HG02763 (cell line): ENCODE results near the gene SIGLEC11.
"Not testable (repeated sequence)": the region's sequence is repeated elsewhere in the genome, so short reads cannot be mapped to it uniquely, and the experiment has no call there.

ENCODE experiments used
- ATAC-seq: cut with Tn5 transposase; IDR thresholded peaks from one replicate; pipeline ENCODE4 v1.9.1; 2021; ENCODE audit warnings: mild to moderate bottlenecking, moderate library complexity; ENCODE audit not compliant: unreplicated experiment

The SIGLEC11 gene

DNA sequence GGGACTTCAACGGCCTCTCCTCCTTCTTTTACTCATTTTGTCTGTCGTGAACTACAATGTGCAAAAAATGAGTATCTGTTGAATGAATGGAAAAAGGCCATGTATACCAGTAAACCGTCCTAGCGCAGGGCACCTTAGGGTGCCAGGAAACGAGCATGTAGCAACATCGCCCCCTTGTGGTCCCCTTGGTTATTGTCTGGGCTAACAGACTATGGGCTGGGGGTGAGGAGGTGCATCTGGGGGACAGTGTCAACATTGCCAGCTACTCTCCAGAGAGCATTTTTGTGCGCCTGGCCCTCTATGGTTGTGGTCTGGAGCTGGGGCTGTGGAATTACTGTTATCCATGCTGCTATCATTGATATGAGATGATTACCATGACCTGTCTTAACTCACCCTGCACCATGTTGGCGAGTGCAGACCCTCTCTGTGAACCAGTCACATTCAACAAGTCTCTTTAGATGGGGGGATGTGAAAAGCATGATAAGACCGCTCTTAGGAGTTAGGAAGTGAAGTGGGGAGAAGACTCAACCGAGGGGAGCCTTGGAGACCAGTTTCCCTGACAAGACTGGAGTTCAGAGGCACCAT lies 22.8 kb upstream of the SIGLEC11 start:
- ATAC-seq, result no peak

DNA sequence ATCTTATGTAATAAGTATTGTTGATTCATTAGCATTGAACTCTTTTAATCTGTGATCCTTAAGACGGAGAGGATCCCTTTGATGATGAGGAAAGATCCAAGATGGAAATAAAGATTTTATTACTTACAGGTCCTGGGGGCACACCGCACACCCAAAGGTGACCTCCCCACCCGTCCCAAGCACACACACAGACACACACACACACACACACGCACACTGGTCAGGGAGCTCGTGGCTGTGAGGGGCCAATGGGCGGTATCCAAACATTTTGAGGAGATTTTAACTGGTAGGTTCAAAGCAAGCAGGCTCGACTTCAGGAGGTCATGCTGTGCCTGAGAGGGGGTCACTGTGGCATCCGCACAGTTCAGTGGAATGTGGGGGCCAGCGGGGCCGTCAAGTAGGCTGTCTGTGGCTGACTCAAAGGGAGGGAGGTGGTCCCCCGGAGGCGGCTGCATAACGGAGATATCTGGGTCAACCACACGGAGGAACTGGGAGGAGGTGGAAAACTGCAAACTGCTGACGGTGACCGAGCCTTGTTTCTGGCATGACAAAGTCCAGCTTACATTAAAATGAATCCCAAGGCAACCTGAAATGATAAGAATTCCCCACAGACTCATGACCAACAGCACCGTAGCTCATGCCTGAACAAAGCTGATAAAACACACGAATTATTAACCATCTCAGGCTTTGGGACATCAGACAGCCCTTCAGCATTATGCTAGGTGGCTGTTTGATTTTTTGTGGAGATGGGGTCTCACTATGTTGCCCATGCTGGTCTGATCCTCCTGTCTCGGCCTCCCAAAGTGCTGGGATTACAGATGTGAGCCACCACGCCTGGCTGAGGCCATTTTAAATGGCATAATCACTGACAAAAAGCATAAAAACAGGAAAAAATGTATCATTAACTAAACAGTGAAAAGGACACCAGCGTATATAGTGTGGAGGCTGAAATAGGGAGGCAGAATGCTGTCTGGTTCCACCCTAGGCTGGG lies 20.9 kb upstream of the SIGLEC11 start:
- ATAC-seq, result no peak

DNA sequence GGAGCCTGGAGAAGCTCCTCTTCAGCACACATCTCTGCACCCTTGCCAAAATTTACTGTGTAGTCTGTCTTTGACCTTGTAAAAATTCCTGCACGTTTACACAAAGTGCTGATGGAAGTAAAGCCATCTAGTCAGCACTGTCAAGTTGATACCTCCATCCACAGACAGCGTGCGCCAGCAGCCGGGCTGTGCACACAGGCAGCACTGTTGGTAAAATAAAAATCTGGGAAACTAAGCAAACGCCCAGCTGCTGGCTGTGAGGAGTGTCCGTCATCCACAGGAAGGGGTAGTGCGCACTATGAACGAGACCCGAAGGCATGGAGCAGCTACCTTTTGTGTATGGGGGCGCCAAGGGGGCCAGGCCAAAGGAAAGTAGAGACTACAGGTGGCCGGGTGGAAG lies 17.4 kb upstream of the SIGLEC11 start:
- ATAC-seq, result no peak

DNA sequence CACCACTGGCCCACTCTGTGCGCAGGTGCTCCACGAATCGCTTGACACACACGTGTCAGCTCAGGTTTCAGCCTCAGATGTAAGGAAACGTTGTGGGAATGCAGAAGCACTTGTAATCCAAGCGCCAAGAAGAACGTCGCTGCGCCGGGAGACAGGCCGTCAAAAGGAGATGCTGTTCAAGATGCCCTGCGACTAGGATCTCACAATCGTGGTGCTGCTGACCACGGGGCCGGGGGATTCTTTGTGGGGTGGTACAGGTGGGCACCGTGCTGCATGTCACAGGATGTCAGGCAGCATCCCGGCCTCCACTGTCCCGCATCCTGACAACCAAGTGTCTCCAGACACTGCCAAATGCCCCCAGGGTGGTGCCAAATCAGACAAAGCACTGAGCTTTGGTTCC lies 16.9 kb upstream of the SIGLEC11 start:
- ATAC-seq, result no peak

DNA sequence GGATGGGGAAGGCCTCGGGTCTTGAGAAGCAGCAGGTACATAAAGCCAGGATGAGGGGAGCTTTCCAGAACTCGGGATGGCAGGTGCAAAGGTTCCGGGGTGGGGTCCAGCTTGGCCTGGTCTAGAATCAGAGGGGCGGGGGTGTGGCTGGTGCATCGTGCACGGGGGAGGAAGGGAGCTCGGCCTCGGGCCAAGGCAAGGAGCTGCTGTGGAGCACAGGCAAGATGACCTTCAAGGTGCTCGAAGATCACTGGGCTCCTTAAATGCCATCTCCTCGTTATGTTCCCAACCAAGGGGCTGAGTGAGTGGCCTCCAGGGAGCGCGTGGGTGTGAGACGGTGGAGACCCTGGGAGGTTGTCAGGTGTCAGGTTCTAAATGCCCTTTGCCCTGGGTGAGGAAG lies 16.1 kb upstream of the SIGLEC11 start:
- ATAC-seq, result no peak

DNA sequence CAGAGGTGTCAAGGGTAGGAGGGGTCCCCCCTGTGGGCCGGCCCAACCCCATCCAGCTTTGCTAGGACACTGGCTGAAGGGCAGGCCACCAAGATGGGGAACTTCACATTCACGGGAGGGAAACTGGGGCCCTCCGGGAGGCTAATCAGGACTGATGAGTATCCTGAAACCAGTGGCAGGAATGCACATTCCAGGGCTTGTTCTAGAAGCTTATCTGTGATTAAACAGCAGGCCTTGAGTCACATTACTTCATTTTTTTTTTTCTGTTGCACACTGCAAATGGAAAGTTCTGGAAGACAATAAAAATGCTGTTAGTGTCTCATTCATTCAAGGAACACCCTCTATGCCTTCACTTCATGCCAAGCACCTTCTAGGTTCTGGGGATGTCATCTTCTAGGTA lies 15.5 kb upstream of the SIGLEC11 start:
- ATAC-seq, result no peak

DNA sequence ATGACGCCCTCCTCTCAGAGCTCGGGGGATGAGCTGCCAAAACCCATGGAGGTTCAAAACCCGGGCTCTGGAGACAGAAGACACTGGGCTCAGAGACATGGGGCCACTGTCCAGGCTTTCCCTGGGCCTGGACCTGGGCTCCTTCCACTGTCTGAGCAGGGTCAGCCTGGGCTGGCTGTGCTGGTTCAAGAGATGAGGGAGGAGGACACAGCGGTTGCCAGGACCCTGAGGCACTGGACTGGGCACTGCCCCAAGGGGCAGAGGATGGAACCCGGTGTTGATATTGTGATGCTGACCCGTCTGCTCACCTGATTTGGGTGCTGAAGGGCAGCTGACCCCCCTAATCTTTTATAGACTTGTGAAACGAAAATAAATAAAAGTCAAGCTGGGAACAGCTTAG lies 14.1 kb upstream of the SIGLEC11 start:
- no peak for ATAC-seq

DNA sequence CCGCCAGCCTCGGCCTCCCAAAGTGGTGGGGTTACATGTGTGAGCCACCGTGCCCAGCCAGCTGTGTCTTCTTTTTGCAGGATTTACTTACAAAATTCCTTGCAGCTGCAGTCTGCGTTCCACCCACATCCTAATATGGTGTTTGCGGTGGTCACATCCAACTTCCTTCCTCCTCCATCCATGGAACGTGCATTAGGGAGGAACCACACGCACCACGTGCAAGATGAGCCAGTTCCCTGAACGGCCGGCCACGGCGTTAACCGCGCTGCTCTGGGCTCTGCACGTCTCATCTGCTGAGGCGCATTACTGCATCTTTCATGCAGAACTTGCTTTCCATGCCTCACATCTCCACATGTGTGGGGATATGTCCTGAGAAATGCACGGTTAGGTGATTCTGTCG lies 13.0 kb upstream of the SIGLEC11 start:
- no peak for ATAC-seq

DNA sequence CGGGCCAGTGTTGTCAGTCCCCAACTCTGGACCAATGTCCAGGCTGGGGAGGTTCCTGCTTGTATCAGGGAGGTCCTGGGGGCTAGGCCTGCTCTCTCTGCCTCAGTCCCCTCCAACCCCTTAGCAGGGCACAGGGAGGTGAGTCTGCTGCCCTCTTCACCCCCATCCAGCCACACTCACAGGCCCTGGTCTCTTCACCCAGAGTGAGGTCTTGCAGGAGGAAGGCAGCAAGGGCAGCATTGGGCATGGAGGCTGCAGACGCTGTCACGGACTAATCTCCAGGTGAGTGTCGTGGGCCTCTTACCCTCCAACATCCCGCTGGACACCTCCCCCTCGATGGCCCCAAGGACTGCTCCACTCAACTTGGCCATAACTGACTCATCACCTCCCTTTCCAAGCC lies 11.9 kb upstream of the SIGLEC11 start:
- ATAC-seq, result no peak

DNA sequence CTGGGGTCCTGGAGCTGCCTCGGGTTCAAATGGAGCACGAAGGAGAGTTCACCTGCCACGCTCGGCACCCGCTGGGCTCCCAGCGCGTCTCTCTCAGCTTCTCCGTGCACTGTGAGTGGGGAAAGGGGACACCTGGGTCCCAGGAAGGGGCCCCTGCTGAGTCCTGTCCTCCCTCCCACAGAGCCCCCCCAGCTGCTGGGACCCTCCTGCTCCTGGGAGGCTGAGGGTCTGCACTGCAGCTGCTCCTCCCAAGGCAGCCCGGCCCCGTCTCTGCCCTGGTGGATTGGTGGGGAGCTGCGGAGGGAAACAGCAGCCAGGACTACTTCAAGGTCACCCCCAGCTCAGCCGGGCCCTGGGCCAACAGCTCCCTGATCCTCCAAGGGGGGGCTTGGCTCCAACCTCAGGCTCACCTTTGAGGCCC lies 11.0 kb upstream of the SIGLEC11 start:
- no peak for ATAC-seq

DNA sequence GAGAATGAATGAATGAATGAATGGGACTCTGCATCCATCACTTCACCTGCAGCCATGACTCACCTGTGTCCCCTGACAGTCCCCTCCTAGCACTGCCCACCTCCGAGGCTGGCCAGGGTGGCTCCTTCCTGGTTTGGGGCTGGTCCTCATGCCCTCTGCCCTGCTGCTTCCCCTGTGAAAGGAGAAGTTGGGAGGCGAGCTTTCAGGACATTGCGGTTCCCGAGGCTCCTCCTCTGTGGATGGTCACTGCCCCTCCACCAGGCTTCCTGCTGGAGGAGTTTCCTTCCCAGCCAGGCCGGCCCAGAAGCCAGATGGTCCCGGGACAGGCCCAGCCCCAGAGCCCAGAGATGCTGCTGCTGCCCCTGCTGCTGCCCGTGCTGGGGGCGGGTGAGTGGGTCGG lies 8.4 kb upstream of the SIGLEC11 start:
- ATAC-seq, result not testable (repeated sequence)

DNA sequence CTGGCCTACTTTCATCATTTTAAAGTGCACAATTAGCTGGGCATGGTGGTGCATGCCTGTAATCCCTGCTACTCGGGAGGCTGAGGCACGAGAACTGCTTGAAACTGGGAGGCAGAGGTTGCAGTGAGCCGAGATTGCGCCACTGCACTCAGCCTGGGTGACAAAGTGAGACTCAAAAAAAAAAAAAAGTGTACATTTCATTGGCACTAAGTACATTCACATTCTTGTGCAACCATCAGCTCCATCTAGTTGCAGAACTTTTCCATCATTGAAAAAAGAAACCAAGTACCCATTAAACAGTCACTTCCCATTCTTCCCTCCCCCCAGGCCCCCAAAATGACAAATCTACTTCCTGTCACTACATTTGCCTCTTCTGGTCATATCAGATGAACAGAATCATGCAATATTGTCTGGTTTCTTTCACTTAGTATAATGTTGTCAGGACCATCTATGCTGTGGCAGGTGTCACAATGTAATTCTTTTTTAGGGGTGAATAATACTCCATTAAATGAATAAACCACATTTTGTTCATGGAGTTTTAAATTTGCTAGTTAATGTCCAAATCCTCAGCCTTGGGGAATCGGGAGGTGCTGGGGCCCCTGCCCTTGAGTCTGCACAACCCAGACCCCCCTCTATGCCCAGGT lies 7.4 kb upstream of the SIGLEC11 start:
- ATAC-seq, result no peak

DNA sequence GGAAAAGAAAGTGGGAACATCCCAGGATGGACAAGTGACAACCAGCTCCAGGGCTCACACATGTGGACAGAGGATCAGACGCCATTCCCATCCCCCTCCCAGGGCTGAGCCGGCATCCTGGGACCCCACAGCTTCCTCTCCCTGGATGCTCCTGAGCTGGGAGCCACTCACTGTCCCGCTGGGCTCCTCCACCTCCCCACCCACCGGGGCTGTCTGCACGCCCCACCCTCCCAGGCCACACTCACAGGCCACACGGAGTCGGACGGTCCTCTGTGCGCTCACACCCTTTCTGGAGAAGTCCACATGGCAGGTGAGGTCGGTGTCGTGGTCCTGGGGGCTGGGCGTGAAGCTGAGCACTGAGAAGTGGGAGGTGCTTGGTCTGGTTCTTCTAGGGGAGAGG lies 1.1 kb downstream of the SIGLEC11 start:
- not testable (repeated sequence) for ATAC-seq

DNA sequence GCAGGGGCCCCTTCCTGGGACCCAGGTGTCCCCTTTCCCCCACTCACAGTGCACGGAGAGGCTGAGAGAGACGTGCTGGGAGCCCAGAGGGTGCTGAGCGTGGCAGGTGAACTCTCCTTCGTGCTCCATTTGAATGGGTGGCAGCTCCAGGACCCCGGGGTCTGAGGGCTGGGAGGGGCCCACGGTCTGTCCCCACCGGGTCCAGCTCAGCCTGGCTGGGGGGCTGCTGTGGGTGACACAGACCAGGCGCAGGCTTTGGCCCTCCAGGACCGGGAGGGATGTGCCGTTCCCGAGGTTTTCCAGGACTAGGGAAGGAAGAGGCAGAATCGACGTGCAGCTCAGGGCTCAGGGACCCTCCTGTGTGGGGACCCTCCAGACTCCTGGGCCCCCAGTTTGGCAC lies 2.4 kb downstream of the SIGLEC11 start:
- not testable (repeated sequence) for ATAC-seq

DNA sequence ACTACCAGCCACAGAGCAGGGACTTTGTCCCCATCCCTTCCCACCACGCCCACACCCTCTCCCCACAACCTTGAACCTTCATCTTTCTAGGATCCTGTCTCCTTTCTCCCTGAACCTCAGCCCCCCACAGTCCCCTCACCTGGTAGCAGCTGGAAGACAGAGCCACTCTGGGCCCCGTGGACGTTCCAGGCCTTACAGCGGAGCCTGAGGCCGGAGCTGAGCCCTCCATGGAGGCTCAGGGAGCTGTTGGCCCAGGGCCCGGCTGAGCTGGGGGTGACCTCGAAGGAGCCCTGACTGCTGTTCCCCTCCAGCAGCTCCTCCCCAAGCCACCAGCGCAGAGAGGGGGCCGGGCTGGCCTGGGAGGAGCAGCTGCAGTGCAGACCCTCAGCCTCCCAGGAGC lies 2.8 kb downstream of the SIGLEC11 start:
- ATAC-seq, result not testable (repeated sequence)

DNA sequence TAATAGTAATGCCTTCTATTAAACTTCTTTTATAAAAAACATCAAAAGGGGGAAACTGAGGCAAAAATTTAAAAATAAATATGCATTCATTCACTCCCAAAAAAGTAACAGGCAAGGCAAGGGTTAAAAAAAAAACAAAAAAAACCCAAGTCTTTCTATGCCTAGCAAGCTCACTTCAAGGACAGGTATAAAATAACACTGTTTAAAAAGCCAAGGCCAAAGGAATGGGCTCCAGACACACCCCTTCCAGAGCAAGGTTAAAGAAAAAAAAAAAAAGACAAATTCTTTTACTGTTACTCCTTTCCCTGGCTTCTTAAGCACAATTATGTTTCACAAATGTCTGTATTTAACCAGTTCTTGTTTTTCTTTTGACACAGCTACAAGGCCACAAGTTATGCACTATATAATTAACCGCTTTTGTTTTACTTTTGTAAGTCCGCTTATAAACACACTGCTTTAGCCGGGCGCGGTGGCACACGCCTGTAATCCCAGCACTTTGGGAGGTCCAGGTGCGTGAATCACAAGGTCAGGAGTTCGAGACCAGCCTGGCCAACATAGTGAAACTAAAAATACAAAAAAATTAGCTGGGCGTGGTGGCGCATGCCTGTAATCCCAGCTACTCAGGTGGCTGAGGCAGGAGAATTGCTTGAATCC lies 3.6 kb downstream of the SIGLEC11 start:
- no peak for ATAC-seq

DNA sequence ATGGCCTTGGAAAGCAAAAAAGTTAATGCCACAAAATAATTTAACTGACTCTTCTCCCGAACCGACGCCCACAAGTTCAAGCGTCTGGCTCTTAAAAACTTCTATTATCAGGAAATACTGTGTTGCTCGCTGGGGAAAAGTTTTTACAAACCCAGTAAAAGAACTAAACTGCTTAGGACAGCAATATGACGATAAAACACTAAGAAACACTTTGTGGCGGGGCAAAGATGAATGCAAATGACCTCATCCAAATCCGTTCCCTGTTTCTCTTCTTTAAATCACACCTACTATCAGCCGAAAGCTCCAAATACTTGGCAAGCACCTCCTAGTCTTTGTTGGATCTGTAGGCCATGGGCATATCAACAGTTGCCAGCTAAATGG lies 4.9 kb downstream of the SIGLEC11 start:
- no peak for ATAC-seq

DNA sequence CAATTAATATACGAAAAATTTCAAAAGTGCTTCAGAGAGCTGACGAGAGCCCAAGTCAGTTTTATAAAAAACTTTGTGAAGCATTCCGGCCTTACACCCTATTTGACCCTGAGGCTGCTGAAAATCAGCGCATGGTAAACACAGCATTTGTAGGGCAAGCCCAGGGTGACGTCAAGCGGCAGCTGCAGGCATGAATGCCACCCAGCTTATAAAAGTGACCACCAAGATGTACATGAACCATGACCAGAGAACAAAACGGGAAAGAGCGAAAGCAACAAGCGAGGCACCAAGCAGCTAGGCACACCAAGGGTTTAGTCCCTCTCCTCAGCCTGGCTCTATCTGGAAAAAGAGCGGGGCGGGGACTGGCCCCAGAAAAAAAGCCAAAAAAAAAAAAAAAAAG lies 6.0 kb downstream of the SIGLEC11 start:
- no peak for ATAC-seq

DNA sequence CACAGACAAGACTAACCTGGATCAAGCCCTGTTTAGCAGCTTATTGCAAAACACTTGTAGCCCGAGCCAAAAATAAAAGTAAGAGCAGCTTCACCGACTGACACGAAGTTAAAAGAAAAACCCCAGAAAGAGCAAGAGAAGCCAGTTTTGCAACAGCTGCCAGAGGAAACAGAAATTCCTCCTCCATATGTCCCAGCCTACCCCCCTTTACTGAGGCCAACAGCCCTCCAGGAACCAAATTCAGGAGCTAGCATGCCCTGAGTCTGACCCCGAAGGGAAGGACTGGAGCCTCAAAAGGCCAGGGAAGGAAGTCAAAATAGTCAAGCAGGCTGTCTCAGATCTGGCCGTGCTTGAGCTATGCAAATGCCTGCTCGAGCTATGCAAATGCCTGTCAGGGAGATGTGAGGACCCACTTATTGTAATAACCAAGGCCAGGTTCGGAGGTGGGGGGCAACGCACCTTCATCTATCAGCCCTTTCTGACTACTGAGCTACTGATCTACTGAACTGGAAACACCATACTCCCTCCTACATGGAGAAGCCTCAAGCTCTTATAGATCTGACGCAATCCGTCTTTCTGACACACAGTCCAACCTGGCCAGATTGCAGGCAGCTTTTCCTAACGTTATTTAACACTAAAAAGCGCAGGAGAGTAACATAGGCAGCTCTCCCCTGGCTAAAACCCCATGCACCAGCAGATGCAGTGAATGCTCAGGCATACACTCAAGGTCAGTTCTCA lies 6.7 kb downstream of the SIGLEC11 start:
- ATAC-seq, result no peak

DNA sequence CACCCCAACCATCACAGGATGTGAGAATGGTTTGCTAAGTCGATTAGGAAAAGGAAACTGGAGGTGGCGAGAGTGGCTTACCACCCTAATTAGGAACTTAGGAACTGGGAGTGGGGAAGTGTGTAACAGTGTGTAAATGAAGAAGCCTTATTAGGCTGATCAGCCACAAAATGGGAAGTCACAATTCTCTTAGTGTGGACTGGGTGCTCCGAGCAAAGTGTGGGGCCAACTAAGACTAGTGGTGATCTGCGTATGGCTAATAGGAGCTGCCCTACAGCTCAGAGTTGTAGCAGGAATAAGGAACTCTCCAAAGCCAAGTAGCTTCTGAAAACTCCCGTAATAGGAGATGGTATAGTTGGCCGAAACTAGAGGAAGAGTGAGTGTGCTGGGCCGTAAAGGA lies 7.6 kb downstream of the SIGLEC11 start:
- ATAC-seq, result no peak

DNA sequence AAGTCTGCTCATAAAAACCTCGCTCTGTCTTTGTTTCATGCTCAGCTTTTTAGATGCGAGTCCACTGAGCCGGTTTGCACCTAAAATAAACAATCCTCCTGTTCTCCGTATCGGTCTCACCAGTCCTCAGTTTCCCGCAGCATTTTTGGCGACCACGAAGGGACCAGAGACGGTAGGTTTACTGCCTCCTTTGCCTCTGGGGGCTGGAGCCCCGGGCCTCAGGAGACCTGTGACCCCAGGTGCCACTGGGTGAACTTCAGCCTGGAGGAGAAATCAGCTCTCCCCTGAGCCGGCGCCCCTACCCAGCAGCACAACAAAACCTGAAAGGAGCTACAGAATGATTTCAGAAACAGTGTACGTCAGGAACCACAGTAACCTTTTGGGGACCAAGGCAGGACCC lies 8.1 kb downstream of the SIGLEC11 start:
- no peak for ATAC-seq
